Measurements from ENCODE around the gene FABP3.

FABP3 gene

GRCh38 chr1:31366796-31367195, 6.1 kb downstream of the FABP3 start:
- Histone ChIP-seq H4K20me1 (ENCODE audit: insufficient read depth, low read length) (no peaks in the 10 kb centered on the region), H2AFZ (ENCODE audit: low read length) (no peak overlapping the region), H3K4me2 (ENCODE audit: low read depth, low read length) (no peak overlapping the region), H3K9ac (ENCODE audit: low read length) (no peak overlapping the region), H3K36me3 (replicated peaks; ENCODE audit: insufficient read depth, low read length) (no peaks in the 10 kb centered on the region), H3K9me3 (replicated peaks; ENCODE audit: insufficient read depth, low read length) (no peaks in the 10 kb centered on the region), H3K79me2 (ENCODE audit: low read length) (no peaks in the 10 kb centered on the region), H3K4me3 (ENCODE audit: low read length) (no peak overlapping the region), H3K27me3 (replicated peaks; ENCODE audit: insufficient read depth, low read length) (no peaks in the 10 kb centered on the region), H3K27ac (ENCODE audit: low read length) (no peak overlapping the region), H3K9me2 (replicated peaks; ENCODE audit: insufficient read depth, low read length) (no peaks in the 10 kb centered on the region), H3F3A (ENCODE audit: insufficient read depth, low read length) (no peaks in the 10 kb centered on the region), H3K4me1 (ENCODE audit: low read length) (no peaks in the 10 kb centered on the region)
- DNase-seq: no peak
- no peak for TF ChIP-seq EZH2 (optimal IDR thresholded peaks at IDR 0.05; ENCODE audit: low read depth, low read length)
- no peak for TF ChIP-seq EZH2phosphoT487 (IDR thresholded peaks at IDR 0.05; ENCODE audit: low read length)
- TF ChIP-seq CTCF (IDR thresholded peaks at IDR 0.05; ENCODE audit: low read length): no peak

- Histone ChIP-seq H3K36me3 (replicated peaks; ENCODE audit: insufficient read depth, low read length) (no peaks in the 10 kb centered on the region), H3K9ac (ENCODE audit: low read length) (no peak overlapping the region), H3K4me1 (ENCODE audit: low read length) (no peaks in the 10 kb centered on the region), H3K9me2 (replicated peaks; ENCODE audit: insufficient read depth, low read length) (no peaks in the 10 kb centered on the region), H3F3A (ENCODE audit: insufficient read depth, low read length) (no peaks in the 10 kb centered on the region), H3K9me3 (replicated peaks; ENCODE audit: insufficient read depth, low read length) (no peaks in the 10 kb centered on the region), H3K79me2 (ENCODE audit: low read length) (no peaks in the 10 kb centered on the region), H2AFZ (ENCODE audit: low read length) (no peak overlapping the region), H3K4me3 (ENCODE audit: low read length) (no peak overlapping the region), H3K27ac (ENCODE audit: low read length) (no peak overlapping the region), H4K20me1 (ENCODE audit: insufficient read depth, low read length) (no peaks in the 10 kb centered on the region), H3K4me2 (ENCODE audit: low read depth, low read length) (no peak overlapping the region), H3K27me3 (replicated peaks; ENCODE audit: insufficient read depth, low read length) (no peaks in the 10 kb centered on the region)
- no peak for TF ChIP-seq CTCF (IDR thresholded peaks at IDR 0.05; ENCODE audit: low read length)
- no peak for DNase-seq
Observed at GRCh38 chr1:31364561-31365250, 8.2 kb downstream of the FABP3 start.

GRCh38 chr1:31362032-31362431, 10.8 kb downstream of the FABP3 start:
- no peak overlapping the region for H3K4me2 ChIP-seq (ENCODE audit: low read depth, low read length)
- no peaks in the 10 kb centered on the region for H4K20me1 ChIP-seq (ENCODE audit: insufficient read depth, low read length)
- H3K27me3 ChIP-seq (replicated peaks; ENCODE audit: insufficient read depth, low read length): no peaks in the 10 kb centered on the region
- no peaks in the 10 kb centered on the region for H3K9me2 ChIP-seq (replicated peaks; ENCODE audit: insufficient read depth, low read length)
- H3K9ac ChIP-seq (ENCODE audit: low read length): no peak overlapping the region
- H3K4me1 ChIP-seq (ENCODE audit: low read length): no peaks in the 10 kb centered on the region
- no peaks in the 10 kb centered on the region for H3K36me3 ChIP-seq (replicated peaks; ENCODE audit: insufficient read depth, low read length)
- H3F3A ChIP-seq (ENCODE audit: insufficient read depth, low read length): no peaks in the 10 kb centered on the region
- no peaks in the 10 kb centered on the region for H3K9me3 ChIP-seq (replicated peaks; ENCODE audit: insufficient read depth, low read length)
- no peak for DNase-seq
- TF ChIP-seq EZH2 (optimal IDR thresholded peaks at IDR 0.05; ENCODE audit: low read depth, low read length) (no peak), CTCF (IDR thresholded peaks at IDR 0.05; ENCODE audit: low read length) (no peak), EZH2phosphoT487 (IDR thresholded peaks at IDR 0.05; ENCODE audit: low read length) (no peak)
- H3K79me2 ChIP-seq (ENCODE audit: low read length): no peaks in the 10 kb centered on the region
- no peak overlapping the region for H3K27ac ChIP-seq (ENCODE audit: low read length)
- H3K4me3 ChIP-seq (ENCODE audit: low read length): no peak overlapping the region
- no peak overlapping the region for H2AFZ ChIP-seq (ENCODE audit: low read length)

Measured in MM.1S (cell line).